ENCODE results near the gene TECPR1. TPM values are rescaled to one million over a fixed set of nuclear protein-coding genes. Genes with fewer than 3 reads are reported as not detected.

TECPR1 gene
- total RNA-seq, 2 donors from 2014 or later, result 41.6 to 53.8 TPM

DNA sequence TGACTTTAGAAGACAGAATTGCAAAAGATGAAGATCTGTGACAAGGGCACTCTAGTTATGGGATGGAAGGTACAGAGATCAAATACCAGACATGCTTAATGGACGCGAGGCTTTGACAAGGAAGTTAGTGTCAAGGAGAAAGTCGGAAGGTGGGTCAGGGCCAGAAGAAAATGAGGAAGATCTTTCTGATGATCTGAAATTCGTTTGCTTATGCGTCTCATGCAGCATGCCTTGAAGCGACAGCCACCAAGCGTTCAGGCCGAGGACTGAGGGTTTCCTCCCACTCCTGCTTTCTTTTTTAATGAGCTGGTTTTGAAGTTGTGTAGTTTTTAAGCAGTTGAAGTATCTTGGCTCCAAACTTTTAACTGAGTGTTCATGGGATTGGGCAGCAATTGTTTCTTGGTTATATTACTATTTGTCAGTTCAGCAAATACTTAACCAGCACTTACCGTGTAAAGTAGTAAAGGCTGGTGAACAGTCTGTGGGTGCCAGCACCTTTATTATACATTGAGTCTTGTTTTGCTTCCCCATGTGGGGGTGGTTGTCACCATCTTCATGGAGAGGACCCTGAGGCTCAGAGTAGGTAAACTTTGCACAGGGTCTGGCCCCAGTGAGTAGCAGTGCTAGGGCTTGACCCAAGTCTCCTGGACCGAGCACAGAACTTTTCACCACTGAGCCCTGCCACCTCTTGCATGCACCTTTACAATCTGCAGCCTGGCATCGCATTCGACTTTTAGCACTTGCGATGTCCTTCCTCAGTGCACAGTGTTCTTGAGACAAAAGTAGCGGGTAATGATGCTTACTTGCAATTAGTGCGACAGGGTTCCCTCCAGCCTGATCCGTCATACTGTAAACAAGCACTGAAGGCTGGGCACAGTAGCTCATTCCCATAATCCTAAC is 55.1 kb downstream of the TECPR1 start:
- DNase-seq (ENCODE audit: low spot score) (no peak), ATAC-seq (ENCODE audit: insufficient number of reproducible peaks, low FRiP score, low read depth) (no peak)
- Histone ChIP-seq H3K9me3 (no peaks in the 10 kb centered on the region), H3K27me3 (replicated peaks; ENCODE audit: insufficient read depth) (no peaks in the 10 kb centered on the region), H3K4me3 (no peak overlapping the region), H3K27ac (no peak overlapping the region), H3K36me3 (peaks cover 25% of the 10 kb centered on the region), H3K4me1 (ENCODE audit: control insufficient read depth in 1 of 2, low read depth in 2 of 2) (no peaks in the 10 kb centered on the region)
- no peak for TF ChIP-seq CTCF (IDR thresholded peaks at IDR 0.05)

GRCh38 chr7:98194672-98195457 is 57.2 kb downstream of the TECPR1 start:
- Histone ChIP-seq H3K4me3 (no peak overlapping the region), H3K36me3 (peaks cover 26% of the 10 kb centered on the region), H3K4me1 (ENCODE audit: control insufficient read depth in 1 of 2, low read depth in 2 of 2) (no peaks in the 10 kb centered on the region), H3K27ac (no peak overlapping the region), H3K9me3 (no peaks in the 10 kb centered on the region), H3K27me3 (replicated peaks; ENCODE audit: insufficient read depth) (no peaks in the 10 kb centered on the region)
- DNase-seq (ENCODE audit: low spot score) (no peak), ATAC-seq (ENCODE audit: insufficient number of reproducible peaks, low FRiP score, low read depth) (no peak)
- no peak for TF ChIP-seq CTCF (IDR thresholded peaks at IDR 0.05)

DNA sequence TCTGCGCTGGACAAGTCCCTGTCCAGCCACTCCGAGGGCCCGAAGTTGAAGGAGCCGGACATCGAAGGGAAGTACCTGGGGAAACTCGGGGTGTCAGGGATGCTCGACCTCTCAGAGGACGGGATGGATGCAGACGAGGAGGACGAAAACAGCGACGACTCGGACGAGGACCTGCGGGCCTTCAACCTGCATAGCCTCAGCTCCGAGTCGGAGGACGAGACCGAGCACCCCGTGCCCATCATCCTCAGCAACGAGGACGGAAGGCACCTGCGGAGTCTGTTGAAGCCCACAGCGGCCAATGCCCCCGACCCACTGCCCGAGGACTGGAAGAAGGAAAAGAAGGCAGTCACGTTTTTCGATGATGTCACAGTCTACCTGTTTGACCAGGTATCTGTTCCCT is 57.8 kb downstream of the TECPR1 start:
- DNase-seq (ENCODE audit: low spot score) (no peak), ATAC-seq (ENCODE audit: insufficient number of reproducible peaks, low FRiP score, low read depth) (no peak)
- H3K36me3 ChIP-seq, result peaks cover 26% of the 10 kb centered on the region
- no peaks in the 10 kb centered on the region for H3K9me3 ChIP-seq
- no peak for TF ChIP-seq CTCF (IDR thresholded peaks at IDR 0.05)
- no peaks in the 10 kb centered on the region for H3K27me3 ChIP-seq (replicated peaks; ENCODE audit: insufficient read depth)
- no peak overlapping the region for H3K4me3 ChIP-seq
- no peak overlapping the region for H3K27ac ChIP-seq
- H3K4me1 ChIP-seq (ENCODE audit: control insufficient read depth in 1 of 2, low read depth in 2 of 2), result no peaks in the 10 kb centered on the region

- no peak for TF ChIP-seq CTCF (IDR thresholded peaks at IDR 0.05)
These were observed 58.4 kb downstream of the TECPR1 start for GRCh38 chr7:98193474-98194180.

More at GRCh38 chr7:98193474-98194180, 58.4 kb downstream of the TECPR1 start:
- no peaks in the 10 kb centered on the region for H3K4me1 ChIP-seq (ENCODE audit: control insufficient read depth in 1 of 2, low read depth in 2 of 2)
- peaks cover 26% of the 10 kb centered on the region for H3K36me3 ChIP-seq
- H3K27me3 ChIP-seq (replicated peaks; ENCODE audit: insufficient read depth), result no peaks in the 10 kb centered on the region
- H3K9me3 ChIP-seq, result no peaks in the 10 kb centered on the region
- DNase-seq (ENCODE audit: low spot score) (no peak), ATAC-seq (ENCODE audit: insufficient number of reproducible peaks, low FRiP score, low read depth) (no peak)
- no peak overlapping the region for H3K4me3 ChIP-seq
- H3K27ac ChIP-seq, result no peak overlapping the region
